HG02870 (cell line): ENCODE measurements around the gene SLIT1.
A peak's percentile ranks its signal among the peaks of the same experiment; 100 is the strongest.

Experiments
- ATAC-seq: cut with Tn5 transposase; IDR thresholded peaks from one replicate; pipeline ENCODE4 v1.9.1; 2021; ENCODE audit warnings: mild to moderate bottlenecking, moderate library complexity; ENCODE audit not compliant: unreplicated experiment

The SLIT1 gene

DNA sequence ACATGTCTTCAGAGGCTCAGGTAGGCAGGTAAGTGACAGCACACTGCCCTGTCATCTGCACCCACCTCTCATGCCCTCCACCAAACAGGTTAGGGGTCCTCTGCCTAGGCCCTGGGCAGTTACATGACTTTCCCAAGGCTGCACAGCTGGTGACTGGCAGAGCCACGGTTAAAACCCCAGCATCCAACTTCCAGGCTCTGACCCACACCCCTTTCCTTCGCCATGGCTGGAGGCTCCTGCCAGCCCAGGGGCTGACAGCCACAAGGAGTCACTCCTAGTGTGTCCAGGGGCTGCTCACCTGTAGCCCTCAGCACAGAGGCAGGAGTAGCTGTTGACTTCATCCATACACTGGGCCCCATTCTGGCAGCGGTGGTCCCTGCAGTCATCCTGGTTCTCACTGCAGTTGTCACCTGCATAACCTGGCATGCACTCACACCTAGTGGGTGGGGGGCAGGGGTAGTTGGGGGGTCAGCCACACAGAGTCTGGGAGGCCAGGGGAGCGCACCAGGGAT lies 175.0 kb downstream of the SLIT1 start:
- ATAC-seq: no peak

DNA sequence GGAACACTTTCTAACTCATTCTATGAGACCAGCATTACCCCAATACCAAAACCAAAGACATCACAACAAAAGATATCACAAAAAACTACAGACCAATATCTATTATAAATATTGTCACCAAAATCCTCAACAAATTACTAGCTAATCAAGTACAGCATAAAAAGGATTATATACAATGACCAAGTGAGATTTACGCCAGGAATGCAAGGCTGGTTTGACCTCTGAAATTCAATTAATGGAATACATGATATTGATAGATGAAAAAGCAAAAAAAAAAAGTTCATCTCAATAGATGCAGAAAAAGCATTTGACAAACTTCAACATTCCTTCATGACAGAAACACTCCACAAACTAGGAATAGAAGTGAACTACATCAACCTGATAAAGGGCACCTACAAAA lies 178.3 kb downstream of the SLIT1 start:
- ATAC-seq: no peak

DNA sequence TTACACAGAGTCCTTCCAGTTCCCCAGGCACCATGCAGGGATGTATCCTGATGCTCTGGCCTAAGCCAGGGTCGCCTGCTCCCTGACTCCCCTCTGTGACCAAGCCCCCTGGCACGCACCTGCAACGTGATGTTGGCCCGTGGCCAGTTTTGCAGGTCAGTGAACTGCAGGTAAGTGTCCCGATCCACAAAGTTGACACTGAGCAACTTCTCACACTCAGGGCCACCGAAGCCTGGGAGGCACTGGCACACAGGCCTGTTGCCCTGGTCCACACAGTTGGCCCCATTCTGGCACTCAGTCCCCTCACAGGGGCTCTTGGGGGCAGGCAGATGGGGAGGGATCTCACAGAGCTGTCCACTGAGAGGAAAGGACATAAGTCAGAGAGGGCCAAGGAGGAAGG lies 179.4 kb downstream of the SLIT1 start:
- no peak for ATAC-seq

DNA sequence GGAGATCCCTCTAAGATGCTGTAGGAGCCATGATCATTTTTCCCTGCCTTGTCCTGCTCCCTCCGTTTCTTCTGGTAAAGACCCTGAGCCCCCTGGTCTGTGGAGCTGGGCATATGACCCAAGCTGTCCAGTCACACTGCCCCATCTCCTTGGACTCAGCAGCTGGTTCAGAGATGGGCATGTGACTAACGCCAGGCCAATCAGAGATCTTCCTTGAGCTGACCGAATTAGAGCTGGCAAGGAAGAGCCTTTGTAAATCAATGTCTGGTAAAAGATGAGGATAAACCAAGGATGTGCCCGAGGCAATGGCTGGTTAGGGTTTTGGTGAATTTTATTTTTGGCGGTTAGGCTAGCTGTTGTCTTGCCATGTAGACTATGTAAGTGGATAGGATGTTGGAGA lies 180.4 kb downstream of the SLIT1 start:
- no peak for ATAC-seq

DNA sequence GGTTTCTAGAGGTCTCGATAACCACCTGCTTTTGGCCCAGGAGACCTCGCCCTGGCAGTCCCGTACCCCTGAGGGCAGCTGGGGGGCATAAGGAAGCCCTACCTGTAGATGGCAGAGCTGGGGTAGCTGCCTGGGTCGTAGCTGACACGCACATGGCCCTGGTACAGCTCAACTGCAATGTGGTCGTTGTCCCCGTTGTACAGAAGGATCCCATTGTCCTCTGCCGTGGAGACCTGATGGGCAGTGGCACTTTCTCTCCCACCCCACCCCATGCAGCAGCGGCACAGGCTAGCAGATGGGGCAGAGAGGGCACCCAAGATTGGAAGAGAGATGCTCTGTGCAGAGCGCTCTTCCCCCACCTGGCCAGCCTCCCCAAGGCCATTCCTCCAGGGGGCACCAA lies 181.2 kb downstream of the SLIT1 start:
- no peak for ATAC-seq

DNA sequence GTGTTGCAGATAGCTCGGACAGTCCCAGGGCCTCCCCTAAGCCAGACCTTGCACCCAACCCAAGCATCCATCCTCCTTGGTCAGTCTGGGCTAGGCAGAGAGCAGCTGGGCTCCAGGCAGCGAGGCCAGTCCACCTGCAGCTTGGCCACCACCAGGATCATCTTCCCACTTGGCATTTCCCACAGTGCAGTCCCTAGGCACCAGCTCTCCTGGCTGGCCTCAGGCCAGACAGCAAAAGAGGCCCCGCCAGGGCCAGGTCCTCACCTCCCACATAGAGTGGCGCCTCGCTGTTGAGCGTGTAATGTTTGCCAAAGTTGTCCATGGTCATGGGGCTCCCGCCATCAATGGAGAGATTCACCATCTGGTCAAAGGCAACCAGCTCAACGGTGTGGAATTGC lies 182.0 kb downstream of the SLIT1 start:
- no peak for ATAC-seq

DNA sequence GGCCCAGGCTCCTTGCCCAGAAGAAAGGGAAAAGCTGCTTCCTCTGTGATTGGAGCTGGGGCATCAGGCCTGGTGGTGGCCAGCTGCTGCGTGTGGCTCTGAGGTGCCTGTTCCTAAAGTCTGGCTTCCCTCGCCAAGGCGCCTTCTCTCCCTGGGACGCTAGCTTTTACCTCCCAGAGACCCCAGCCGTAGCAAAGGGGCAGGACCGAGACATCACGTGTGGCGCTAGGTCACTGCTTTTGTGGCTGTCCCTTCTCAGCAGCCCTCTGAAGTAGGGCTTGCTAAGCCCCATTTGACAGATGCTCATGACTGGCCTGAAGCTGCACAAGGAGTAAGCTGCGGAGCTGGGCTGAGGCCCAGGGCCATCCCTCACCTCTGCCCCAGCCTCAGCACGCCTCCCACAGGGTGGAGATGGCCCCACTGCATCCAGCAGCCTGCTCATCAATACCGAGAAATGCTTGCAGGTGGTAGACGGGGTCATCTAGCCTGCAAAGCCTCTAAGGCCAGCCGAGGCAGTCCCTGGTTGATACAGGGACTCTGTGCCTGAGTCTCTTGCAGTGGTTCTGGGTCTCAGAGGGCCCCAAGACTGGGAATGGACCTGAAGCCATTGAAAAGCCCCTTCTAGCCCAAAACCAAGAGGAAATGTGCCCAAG lies 182.5 kb downstream of the SLIT1 start:
- ATAC-seq: no peak

DNA sequence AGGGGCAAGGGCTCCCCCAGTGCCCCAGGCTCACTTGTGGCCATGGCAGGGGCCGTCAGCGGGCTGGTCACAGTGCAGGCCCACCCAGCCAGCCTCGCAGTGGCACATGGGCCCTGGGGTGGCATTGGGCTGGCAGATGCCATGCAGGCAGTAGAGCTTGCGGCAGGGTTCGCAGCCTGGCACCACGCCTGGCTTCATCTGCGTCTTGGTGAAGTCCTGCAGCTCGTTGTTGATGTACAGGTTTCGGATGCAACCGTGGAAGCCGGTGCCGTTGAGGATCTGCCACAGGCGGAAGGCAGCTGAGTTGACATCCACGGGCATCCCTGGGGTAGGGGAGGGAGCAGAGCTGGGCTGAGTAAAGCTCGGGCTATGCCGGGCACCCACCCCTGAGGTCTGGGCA lies 183.1 kb downstream of the SLIT1 start:
- ATAC-seq: no peak

DNA sequence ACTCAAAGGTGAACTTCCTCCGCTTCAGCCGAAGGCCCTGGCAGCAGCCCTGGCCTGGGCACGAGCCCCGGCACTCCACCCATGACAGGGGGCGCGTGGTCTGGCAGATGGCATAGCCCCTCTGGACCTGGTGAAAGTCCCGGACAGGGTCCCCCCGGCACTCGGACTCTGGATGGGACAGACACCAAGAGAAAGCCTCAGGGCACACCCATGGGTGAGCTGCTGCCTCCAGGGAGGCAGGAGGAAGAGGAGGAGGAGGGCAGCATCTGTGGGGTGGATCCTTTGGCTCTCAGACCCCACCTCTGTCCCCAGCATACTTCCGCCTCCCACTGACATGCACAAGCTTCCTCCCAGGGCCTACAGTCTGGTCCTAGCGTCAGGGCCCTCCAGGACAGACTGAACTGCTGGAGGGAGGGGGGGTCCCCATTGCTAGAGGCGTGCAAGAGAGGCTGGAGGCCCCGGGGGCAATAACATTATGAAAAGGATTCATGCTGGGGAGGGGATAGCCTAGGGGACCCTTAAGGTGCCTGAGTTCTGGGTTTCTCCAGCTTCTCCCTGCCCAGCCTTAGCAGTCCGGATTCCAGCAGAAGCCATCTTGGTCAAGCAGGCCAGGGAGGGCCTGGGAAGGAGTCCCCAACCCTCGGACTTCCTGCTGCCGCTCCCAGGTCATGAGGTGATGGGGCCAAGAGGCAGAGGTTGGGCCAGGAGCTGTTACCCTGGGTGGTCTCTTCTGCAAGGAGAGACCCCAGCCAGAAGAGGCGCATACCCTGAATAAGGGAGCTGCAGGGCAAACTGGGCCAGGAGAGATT lies 184.4 kb downstream of the SLIT1 start:
- no peak for ATAC-seq

DNA sequence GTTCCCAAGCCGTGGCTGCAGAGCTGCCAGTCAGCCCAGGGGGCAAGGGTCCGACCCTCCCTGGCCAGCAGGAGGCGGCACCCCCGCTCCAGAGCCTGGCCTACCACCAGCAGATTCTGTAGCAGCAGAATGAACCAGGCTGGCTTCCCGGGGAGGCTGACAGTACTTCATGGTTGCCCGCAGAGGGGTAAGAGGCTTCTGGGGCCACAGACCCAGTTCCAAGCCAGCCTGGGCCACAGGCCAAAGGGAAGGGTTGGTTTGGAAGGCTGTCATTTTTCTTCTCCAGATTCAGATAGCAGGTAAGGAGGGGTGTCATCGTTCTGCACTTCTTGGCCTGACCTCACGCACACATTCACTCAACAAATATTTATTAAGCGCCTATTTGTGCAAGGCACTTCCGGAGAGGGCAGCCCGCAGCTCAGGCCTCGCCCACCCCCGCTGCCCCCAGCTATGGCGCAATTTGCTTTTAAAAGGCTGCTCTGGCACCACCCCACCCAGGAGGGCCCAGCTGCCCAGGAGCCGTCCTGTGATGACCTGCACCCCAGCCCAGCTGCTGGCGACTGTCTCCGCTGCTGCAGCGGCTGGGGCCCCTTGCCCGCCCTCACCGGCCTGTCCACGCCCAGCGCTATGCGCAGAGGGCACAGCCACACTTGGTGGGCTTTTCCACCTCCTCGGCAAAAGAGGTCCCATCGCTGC lies 185.1 kb downstream of the SLIT1 start:
- ATAC-seq: no peak

DNA sequence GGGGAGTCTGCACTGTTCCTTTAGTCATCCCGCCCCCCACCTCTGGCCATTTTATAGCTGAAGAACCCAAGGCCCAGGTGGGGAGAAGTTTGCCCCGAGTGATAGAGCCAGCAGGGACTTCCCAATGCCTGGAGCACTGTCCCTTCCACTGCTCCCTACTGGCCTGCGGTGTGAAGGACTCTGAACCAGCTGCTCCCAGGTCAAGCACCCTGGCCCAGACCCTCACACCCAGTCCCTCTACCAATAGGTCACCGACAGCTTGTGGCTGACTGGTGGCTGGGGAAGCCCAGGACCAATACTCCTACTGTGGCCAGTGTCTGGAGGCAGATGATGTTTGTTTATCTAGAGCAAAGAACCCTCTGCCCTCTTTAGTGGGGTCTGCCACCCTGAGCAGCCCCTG lies 185.8 kb downstream of the SLIT1 start:
- no peak for ATAC-seq

DNA sequence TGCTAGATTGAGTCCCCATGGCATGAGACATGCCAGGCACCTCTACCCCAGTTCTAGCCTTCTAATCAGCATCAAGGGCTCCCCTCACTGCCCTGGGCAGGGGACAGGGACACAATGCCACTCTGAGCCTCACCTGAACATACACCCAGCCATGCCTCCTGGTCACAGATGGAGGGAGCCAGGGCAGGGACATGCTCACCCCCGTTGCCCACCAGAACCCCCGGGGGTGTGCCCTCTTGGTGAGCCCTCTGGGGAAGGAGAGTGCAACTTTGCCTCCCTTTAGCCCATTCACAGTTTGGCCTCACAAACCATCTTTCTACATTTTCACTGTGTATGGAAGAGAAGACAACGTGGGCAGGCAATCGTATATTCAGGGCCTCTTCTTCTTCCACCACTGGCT lies 186.4 kb downstream of the SLIT1 start:
- ATAC-seq: no peak

DNA sequence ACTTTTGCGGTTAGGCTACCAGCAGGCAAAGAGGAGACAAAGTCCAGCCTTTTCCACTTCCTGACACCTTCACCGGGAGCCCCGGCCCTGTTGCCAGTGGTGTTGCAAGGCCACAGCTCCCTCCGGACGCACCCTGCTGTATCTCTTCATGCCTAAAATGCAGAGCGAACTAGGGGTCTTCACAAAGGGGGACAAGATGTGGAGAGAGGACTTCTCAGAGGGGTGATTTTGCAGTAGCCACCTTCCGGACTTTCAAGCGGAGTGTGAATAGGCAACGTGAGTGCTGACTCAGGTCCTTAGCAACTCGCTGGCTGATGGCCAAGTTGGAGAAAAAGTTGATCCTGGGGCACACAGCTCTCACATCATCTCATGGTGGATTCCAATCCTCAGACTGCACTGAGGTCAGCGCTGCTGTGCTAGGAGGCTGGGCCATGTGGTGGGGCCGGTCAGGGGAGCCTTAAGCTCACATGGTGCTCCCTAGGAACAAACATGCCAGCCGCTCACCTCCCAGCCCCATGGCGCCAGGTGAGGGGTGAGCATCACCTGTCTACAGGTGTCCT lies 187.3 kb downstream of the SLIT1 start:
- no peak for ATAC-seq

DNA sequence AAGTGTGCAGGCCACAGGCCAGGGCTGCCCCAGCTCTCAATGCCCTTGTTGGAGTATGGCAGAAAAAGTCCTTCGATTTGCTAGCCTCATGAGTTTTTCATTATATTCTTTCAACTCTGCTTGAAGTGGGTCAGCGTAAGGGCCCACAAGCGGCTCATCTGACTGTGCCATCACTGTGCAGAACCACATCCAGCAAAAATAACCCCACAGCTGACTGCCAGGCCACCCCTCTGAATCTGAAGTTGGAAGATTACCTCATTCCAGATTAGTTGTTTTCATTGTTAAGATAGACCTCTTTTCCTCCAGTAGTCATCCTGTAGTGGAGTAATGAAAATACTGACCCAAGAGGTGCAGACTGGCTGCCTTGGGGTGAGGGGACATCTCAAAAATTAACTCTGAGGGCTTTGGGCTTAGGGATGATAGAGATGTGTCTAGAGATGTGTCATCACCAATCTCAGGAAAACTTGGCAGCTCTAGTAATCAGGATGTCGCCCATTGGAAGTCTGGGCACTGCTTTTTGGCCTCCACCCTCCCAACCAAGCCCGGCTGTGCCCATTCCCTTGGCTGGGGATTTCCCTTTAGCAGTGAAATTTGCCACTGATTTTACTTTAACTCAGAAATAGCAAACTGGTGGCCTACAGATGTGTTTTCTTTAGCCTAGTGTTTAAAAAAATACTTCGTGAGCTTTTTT lies 189.3 kb downstream of the SLIT1 start:
- no peak for ATAC-seq

DNA sequence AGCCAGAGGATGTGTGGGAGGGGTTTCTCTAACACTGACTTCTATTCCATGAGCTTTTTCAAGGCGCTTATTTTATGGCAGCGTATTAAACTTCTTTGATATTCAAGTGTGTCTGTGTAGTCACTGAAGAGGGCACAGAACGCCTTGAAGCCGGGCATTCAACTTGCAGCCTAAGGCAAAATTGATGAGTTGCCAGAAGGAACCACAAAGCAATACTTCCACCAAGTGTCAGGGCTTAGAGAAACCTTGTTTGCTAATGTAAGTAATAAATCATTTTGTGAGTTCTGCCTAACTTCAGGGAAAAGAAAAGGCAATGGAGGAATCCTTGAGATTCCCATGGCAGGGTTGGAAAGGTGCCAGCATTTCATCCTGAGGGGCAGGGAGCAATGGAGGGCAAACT lies 189.9 kb downstream of the SLIT1 start:
- no peak for ATAC-seq

DNA sequence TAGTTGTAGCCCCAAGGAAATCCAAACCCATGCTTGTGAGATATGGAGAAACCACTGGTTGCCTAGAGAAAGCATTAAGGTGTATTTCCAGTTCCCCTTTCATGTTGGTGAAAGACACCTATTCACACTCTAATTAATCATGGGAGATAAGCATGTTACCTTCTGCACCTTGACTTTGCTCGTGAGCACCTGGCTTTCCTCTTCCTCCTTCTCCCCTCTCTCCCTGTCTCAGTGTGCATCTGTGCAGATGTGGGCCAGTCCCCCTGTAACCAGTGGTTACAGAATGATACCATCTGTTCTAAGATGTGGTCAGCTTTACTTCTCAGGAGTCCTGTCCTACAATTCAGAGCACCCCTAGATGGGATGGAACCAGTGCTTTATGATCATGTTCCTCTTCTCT lies 193.0 kb downstream of the SLIT1 start:
- ATAC-seq: peak; percentile 67

DNA sequence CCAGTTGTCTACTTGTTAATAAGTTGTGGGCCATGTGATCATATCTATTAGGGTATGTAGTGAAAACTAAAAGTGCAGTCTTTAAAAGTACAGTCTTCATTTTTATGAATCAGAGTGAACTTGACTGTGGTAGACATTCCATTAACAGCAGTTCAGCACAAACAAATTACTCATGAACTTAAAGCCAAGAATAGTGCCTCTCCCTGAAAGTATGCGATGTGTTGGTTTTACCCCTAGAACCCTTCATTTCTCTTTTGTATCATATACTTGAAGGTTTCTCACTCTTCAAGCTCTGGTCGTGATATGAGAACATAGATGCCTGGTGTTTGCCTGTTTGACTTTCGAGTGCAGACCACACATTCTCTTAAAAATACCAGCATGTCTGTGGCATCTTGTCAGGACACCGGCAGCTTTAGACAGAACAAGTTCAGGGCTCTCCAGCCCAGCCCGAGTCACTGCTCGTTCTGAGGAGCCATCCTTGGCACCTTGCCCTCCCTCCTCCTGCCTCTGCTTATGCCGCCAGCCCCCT lies 194.4 kb downstream of the SLIT1 start:
- peak; percentile 49 for ATAC-seq

DNA sequence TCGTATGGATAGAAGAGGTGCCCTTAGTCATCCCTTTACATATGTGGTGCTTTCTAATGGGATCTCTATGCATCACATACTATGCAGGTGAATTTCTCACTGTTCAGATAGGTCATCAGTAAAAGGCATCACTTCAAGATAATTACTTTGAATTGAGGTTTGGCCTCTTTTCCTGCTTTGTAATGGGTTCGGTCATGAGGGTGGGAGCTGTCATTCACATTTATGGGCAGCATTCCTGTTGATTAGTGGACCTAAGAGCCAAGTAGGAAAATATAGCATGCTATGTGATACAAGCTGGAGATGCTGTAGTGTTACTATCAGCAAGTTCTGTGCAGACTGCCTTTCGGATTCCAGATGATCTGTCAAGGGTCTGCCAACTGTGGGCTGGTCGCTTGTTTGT lies 197.3 kb downstream of the SLIT1 start:
- ATAC-seq: no peak

DNA sequence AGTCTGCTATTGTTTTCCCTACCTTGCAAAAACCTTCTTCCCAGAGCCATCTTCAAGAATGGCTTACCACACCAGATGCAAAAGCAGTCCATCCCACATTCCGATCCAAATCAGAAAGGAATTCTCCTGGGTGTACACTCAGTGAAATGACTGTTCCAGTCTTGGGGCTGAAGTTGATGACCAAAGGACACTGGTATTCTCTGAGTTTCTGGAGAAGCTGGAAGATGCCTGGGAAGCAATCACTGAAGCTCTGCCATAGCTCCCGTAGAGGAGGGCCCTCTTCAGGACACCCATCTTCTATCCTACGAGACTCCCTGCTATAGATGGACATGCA lies 197.9 kb downstream of the SLIT1 start:
- no peak for ATAC-seq

DNA sequence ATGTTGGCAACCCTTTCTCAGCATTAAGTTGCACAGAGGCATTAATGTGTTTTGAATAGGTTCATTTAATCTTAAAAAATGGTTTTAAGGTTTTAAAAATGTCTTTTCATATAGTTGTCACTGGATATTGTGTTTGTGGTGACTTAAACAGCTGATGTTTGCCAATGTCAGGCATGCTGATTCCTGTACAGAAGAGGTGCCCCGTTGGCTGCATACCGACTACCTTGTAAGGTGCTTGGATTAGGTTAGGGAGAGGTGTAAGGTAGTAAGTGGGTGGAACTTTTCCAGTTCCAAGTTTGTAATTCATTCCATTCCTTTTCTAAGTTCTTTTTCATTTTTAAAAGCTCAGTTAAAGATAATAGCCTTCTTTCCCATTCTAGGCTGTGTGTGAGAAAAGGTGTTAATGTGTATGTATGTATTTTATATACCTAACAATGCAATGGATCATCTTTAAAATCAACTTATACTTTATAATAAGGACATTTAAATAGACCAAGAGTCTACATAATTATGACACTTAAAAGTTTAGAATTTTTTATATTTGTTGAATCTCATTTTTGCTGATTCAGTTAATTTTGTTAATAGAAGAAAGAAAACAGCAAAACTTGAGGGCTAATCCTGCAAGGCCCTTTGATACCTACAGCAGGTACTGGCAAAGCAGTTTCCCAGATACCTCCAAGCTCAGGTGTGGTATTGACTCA lies 198.5 kb downstream of the SLIT1 start:
- ATAC-seq: no peak
